Ascending aorta (tissue), 2 donors: ENCODE measurements around the gene KRT71. TPM values are rescaled to one million over a fixed set of nuclear protein-coding genes. Genes with fewer than 3 reads are reported as not detected.
"Not testable (repeated sequence)": the region's sequence is repeated elsewhere in the genome, so short reads cannot be mapped to it uniquely, and the experiment has no call there.

Source experiments
- DNase-seq, 2 donors: peaks; one replicate each; pipeline ENCODE4 v3.0.0-alpha.2; 2019; ENCODE audit warnings: low spot score in 2 of 2
- H3K27ac ChIP-seq, 2 donors: fragments of 200-600 bp; sonication (generic); one replicate each; pipeline ENCODE4 v1.5.1; 2016 to 2017; ENCODE audit warnings: mild to moderate bottlenecking in 1 of 2
- H3K27me3 ChIP-seq: fragments of 200-600 bp; sonication (generic); one replicate; pipeline ENCODE4 v1.5.1; 2017
- H3K36me3 ChIP-seq, 2 donors: fragments of 200-600 bp; sonication (generic); one replicate each; pipeline ENCODE4 v1.5.1; 2016
- H3K4me1 ChIP-seq, 2 donors: fragments of 200-600 bp; sonication (generic); one replicate each; pipeline ENCODE4 v1.5.1; 2016 to 2017; ENCODE audit warnings: mild to moderate bottlenecking in 1 of 2
- H3K4me3 ChIP-seq, 2 donors: fragments of 200-600 bp; sonication (generic); one replicate each; pipeline ENCODE4 v1.5.1; 2016 to 2017; ENCODE audit warnings: mild to moderate bottlenecking in 1 of 2
- H3K9me3 ChIP-seq, 2 donors: fragments of 200-600 bp; sonication (generic); one replicate each; pipeline ENCODE4 v1.5.1; 2016
- CTCF ChIP-seq, 3 experiments: fragments of 200-600 bp in 2 of 3; fragments of 450-650 bp in 1 of 3; sonication (generic) in 2 of 3; IDR thresholded peaks; one replicate each; pipeline ENCODE4 v1.5.1; 2016 to 2019; ENCODE audit warnings: antibody characterized with exemption in 3 of 3, mild to moderate bottlenecking in 1 of 3, moderate library complexity in 1 of 3
- intact Hi-C: fragments of 100-400 bp; cut with DNase I; formaldehyde crosslinking; loops from one replicate; pipeline ENCODE4 v1.15.1; 2023
- total RNA-seq: library from RNA; depleted of rRNA; stranded (reverse); fragments of >200 nt; gene quantifications from one replicate; pipeline ENCODE4 v1.1.0, GENCODE V29; 2016

Gene KRT71
- total RNA-seq, 1 donor from 2014 or later, result not detected

GRCh38 chr12:52600071-52600470 is 47.1 kb upstream of the KRT71 start:
- TF ChIP-seq CTCF (IDR thresholded peaks at IDR 0.05), result no peak
- DNase-seq, result no peak
- H3K9me3 ChIP-seq, result no peaks in the 10 kb centered on the region
- no peaks in the 10 kb centered on the region for H3K36me3 ChIP-seq
- H3K4me1 ChIP-seq, result no peaks in the 10 kb centered on the region
- intact Hi-C loops, result no loop called here
- H3K27me3 ChIP-seq, result peaks cover 6% of the 10 kb centered on the region
- no peak overlapping the region for H3K27ac ChIP-seq
- H3K4me3 ChIP-seq, result no peak overlapping the region

GRCh38 chr12:52598966-52599365 is 46.0 kb upstream of the KRT71 start:
- DNase-seq, result no peak
- Histone ChIP-seq H3K4me3 (no peak overlapping the region), H3K9me3 (no peaks in the 10 kb centered on the region), H3K36me3 (no peaks in the 10 kb centered on the region), H3K4me1 (no peaks in the 10 kb centered on the region), H3K27ac (no peak overlapping the region), H3K27me3 (peaks cover 6% of the 10 kb centered on the region)
- intact Hi-C loops, result no loop called here
- TF ChIP-seq CTCF (IDR thresholded peaks at IDR 0.05), result no peak

GRCh38 chr12:52594237-52594636 is 41.3 kb upstream of the KRT71 start:
- H3K36me3 ChIP-seq, intact Hi-C loops, H3K27me3 ChIP-seq, H3K4me3 ChIP-seq, DNase-seq, H3K27ac ChIP-seq, H3K9me3 ChIP-seq, H3K4me1 ChIP-seq: not testable (repeated sequence)

GRCh38 chr12:52591521-52591920 is 38.6 kb upstream of the KRT71 start:
- H3K36me3 ChIP-seq, result no peaks in the 10 kb centered on the region
- H3K4me1 ChIP-seq, result no peaks in the 10 kb centered on the region
- H3K9me3 ChIP-seq, result no peaks in the 10 kb centered on the region
- no peak for TF ChIP-seq CTCF (IDR thresholded peaks at IDR 0.05)
- intact Hi-C loops, result no loop called here
- H3K27ac ChIP-seq, result no peak overlapping the region
- no peaks in the 10 kb centered on the region for H3K27me3 ChIP-seq
- DNase-seq, result no peak
- H3K4me3 ChIP-seq, result no peak overlapping the region

- Histone ChIP-seq H3K4me1 (no peaks in the 10 kb centered on the region), H3K36me3 (no peaks in the 10 kb centered on the region), H3K4me3 (no peak overlapping the region), H3K27me3 (no peaks in the 10 kb centered on the region), H3K9me3 (no peaks in the 10 kb centered on the region), H3K27ac (no peak overlapping the region)
- TF ChIP-seq CTCF (IDR thresholded peaks at IDR 0.05), result no peak
- DNase-seq, result no peak
- intact Hi-C loops, result no loop called here
Observed at GRCh38 chr12:52590021-52590420, 37.1 kb upstream of the KRT71 start.

- Histone ChIP-seq H3K9me3 (no peaks in the 10 kb centered on the region), H3K27me3 (no peaks in the 10 kb centered on the region), H3K27ac (no peak overlapping the region), H3K4me1 (no peaks in the 10 kb centered on the region), H3K36me3 (no peaks in the 10 kb centered on the region), H3K4me3 (no peak overlapping the region)
- intact Hi-C loops, result no loop called here
- no peak for DNase-seq
- TF ChIP-seq CTCF (IDR thresholded peaks at IDR 0.05), result no peak
Observed at GRCh38 chr12:52587563-52587962, 34.6 kb upstream of the KRT71 start.
